ENCODE data around the gene GALK2.

GRCh38 chr15:49163678-49164077 lies 6.4 kb upstream of the GALK2 start:
- TF ChIP-seq CTCF (optimal IDR thresholded peaks at IDR 0.05 in 1 of 3, IDR thresholded peaks at IDR 0.05 in 1 of 3, conservative IDR thresholded peaks at IDR 0.05 in 1 of 3; ENCODE audit: extremely low read depth in 1 of 3, insufficient read depth in 2 of 3, low read length in 3 of 3) (no peak), EZH2 (IDR thresholded peaks at IDR 0.05; ENCODE audit: low read length) (no peak)

All from keratinocyte (primary cell).